ENCODE measurements around the gene SPRN.
A peak's percentile ranks its signal among the peaks of the same experiment; 100 is the strongest.

SPRN gene

GRCh38 chr10:133411523-133412380, 12.7 kb downstream of the SPRN start:
- no peak for DNase-seq (ENCODE audit: low spot score)

DNA sequence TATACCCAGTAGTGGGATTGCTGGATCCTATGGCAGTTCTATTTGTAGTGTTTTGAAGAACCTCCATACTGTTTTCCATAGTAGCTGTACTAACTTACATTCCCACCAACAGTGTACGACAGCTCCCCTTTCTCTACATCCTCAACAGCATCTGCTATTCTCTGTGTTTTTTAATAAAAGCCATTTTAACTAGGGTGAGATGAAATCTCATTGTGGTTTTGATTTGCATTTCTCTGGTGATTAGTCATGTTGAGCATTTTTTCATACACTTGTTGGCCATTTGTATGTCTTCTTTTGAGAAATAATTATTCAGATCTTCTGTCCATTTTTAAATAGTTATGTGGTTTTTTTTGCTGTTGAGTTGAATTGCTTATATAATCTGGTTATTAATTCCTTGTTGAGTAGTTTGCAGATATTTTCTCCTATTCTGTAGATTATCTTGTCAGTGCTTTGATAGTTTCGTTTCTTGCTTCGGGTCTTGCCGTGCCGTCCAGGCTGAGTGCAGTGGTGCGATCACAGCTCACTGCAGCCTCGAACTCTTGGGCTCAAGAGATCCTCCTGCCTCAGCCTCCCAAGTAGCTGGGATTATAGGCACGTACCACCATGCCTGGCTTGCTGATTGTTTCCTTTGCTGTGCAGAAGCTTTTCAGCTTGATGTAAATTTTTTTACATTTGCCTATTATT, 18.4 kb downstream of the SPRN start:
- DNase-seq (ENCODE audit: low spot score), result no peak

- DNase-seq (ENCODE audit: low spot score), result no peak
Measured at GRCh38 chr10:133405272-133405671, 19.2 kb downstream of the SPRN start.

DNA sequence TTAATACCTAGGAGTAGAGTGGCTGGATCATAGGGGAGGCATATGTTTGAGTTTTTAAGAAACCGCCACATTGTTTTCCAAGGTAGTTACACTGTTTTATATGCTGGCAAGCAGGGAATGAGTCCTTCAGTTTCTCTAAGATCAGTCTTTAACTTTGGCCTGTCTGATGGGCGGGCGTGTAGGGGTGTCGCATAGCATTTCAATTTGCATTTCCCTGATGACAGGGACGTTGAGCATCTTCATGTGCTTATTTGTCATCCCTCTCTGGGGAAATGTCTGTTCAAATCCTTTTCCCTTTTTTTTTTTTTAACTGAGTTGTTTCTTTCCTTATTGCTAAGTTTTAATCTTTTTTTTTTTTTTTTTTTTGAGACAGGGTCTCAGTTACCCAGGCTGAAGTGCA, 20.6 kb downstream of the SPRN start:
- no peak for DNase-seq (ENCODE audit: low spot score)

DNA sequence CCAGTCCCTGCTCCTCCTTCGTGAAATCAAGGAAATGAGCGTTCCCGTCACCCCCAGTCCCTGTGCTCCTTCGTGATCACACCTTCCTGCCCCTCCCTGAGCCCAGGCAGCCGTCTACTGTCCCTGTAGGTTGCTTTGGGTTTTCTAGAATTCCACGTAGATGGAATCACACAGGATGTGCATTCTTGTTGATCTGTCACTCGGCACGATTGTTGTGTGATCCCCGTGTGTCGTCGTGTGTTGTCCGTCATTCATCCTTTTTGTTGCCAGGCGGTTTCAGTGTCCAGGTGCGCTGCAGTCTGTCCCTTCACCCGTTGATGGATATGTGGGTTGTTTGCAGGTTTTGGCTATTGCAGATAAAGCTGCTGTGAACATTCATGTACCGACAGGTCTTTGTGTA, 21.1 kb downstream of the SPRN start:
- no peak for DNase-seq (ENCODE audit: low spot score)

DNA sequence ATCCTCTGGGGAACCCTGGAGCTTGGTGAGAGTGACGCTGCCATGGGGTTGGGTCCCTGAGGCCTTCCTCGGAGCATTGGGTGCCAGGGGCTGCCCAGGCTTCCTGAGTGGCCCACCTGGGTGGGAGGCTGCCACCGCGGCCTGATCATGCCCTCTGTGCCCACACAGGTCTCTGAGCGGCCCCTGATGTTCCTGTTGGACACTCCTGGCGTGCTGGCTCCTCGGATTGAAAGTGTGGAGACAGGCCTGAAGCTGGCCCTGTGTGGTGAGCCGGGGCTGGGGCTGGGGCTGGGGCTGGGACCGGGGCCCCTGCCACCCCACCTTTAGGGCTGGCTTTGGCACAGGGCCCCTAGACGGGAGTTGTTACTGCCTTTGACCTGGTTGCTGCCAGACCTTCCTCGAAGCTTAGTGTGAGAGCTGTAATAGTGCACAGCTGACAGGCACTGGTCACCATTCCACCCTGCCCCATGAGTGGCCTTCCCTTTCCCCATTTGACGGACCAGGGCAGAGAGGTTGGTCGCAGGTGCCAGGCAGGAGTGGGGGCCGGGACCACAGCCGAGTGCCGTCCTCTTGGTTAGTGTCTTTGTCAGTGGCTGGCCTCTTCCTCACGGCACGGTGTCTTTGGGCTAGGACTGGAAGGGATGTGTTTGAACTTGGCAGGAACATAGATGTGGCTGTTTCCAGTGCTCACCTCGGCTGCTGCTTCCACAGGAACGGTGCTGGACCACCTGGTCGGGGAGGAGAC, 22.3 kb downstream of the SPRN start:
- DNase-seq (ENCODE audit: low spot score), result no peak

DNA sequence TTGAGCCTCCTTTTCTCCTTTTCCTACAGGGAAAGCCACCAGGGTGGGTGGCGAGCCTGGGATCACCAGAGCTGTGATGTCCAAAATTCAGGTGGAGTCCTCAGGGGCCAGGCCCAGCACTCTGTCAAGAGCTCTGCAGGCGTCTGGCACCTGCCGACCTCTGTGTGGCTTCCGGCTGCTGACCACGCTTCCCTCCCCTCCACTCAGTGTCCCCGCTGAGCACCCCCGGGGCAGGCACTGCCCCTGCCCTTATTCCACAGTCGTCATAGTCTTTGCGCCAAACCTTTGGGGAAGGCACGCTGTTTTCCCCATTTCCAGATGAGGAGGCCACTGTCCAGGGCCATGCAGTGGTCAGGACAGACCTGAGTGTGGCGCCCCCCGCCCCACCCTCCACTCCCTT, 22.9 kb downstream of the SPRN start:
- no peak for DNase-seq (ENCODE audit: low spot score)

DNA sequence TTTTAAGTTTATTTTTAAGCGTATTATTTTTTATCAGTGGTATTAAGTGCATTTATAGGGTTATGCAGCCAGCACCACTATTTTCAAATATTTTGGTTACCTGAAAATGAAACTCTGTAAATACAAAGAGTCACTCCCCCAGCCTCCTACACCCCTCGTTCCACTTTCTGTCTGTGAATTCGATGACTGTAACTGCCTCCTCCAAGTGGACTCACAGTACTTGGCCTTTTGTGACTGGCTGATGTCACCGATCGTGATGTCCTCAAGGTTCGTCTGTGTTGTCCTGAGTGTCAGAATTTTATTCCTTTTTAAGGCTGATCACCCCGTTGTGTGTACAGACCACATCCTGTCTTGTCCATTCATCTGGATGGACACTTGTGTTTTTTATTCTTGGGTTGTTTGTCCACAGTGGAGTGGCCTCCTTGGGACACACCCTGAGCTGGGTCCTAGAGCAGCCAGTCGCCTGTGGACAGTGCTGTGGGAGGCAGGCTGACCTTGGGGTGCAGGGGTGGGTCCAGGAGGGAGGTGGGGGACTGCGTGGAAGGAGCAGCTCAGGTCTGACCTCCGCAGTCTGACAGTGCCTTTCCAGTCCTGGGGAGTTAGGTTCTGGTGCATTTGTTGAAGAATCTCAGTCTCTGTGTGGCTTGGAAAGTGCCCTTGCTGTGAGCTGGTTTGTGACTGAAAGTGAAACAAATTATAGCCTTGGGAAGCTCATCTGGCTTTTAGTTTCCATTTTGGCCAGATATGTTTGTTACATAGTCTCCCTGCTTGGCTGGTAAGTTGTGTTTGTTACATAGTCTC, 23.6 kb downstream of the SPRN start:
- DNase-seq (ENCODE audit: low spot score), result no peak

GRCh38 chr10:133399123-133399601, 25.3 kb downstream of the SPRN start:
- no peak for DNase-seq (ENCODE audit: low spot score)

- no peak for DNase-seq (ENCODE audit: low spot score)
Measured at GRCh38 chr10:133397938-133398337, 26.5 kb downstream of the SPRN start.

- DNase-seq (ENCODE audit: low spot score), result no peak
Measured at GRCh38 chr10:133396035-133396624, 28.3 kb downstream of the SPRN start.

GRCh38 chr10:133394801-133395221, 29.6 kb downstream of the SPRN start:
- DNase-seq (ENCODE audit: low spot score), result no peak

DNA sequence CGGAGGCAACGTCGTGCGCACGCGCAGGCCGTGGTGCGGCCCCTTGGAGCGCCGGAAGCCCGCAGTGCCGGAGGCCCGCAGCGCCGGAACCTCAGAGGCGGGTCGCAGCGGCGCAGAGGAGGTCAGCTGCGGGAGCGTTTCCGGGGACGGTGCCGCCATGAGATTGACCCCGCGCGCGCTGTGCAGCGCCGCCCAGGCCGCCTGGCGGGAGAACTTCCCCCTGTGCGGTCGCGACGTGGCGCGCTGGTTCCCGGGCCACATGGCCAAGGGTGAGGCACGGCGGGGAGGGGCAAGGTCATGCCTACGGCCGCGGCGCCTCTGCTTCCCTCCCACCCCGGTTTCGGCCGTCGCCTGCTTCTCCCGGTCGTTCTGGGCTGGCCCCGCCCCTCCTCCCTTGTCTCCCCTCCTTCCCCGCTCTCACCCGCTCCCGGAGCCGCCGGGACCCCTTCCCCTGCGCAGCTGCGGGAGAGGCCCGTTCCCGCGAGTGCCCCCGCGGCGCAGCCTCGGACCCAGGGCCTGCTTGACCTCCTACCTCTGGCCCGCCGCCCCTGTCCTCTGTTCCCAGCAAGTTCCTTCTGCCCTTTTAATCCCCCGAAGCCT, 30.3 kb downstream of the SPRN start, which contains the start of gene MTG1:
TSS of gene MTG1 (plus strand) at position 94 of the 600 bp plus-strand sequence. CDS start at position 158, 64 bp downstream.
- peak; percentile 93 for DNase-seq (ENCODE audit: low spot score)

- DNase-seq (ENCODE audit: low spot score), result no peak
Measured at GRCh38 chr10:133393401-133394063, 30.9 kb downstream of the SPRN start.

DNA sequence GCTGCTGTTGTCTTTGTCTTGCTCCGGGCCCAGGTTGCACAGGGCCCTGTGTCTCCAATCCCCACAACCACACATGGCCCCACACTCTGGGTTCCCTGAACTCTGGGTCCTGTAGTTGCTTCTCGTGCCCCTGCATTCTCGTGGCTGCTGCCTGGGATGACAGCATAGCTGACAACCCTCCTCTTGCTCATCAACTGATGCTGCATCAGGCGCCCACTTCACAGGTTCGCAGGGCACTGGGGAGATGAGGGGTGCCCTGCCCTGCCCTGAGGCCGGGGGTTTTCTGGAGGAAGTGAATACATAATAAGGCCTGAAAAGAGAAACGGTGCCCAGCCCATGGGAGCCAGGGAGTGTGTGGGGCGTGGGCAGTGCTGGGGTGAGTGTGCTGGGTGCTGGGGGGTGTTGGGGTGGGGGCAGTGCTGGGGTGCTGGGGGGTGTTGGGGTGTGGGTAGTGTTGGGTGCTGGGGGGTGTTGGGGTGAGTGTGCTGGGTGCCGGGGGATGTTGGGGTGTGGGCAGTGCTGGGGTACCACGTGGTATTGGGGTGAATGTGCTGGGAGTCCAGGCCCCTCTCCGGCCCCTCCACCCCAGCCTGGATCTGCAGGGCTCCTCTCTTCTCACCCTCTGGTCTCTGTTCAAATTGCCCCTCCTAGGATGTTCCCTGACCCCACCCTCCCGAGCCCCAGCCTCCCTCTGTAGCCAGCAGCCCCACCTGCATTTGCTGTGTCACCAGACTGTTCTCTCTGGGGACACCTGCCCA, 32.5 kb downstream of the SPRN start:
- DNase-seq (ENCODE audit: low spot score), result no peak

DNA sequence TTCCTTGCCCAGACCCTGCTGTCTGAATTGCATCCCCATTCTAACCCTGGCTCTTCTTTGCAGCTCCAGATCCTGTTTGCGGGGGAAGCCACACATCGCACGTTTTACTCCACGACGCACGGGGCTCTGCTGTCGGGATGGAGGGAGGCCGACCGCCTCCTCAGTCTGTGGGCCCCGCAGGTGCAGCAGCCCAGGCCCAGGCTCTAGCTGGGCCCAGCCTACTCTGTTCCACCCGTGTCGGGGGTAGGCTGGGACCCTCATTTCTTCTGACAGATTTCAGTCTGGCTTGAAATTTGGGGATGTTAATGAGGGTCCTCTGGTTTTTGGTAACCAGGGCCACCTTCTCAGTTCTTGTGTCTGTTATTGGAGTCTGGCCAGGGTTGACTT, 33.2 kb downstream of the SPRN start:
- no peak for DNase-seq (ENCODE audit: low spot score)

GRCh38 chr10:133390597-133391248, 33.7 kb downstream of the SPRN start:
- DNase-seq (ENCODE audit: low spot score), result no peak

DNA sequence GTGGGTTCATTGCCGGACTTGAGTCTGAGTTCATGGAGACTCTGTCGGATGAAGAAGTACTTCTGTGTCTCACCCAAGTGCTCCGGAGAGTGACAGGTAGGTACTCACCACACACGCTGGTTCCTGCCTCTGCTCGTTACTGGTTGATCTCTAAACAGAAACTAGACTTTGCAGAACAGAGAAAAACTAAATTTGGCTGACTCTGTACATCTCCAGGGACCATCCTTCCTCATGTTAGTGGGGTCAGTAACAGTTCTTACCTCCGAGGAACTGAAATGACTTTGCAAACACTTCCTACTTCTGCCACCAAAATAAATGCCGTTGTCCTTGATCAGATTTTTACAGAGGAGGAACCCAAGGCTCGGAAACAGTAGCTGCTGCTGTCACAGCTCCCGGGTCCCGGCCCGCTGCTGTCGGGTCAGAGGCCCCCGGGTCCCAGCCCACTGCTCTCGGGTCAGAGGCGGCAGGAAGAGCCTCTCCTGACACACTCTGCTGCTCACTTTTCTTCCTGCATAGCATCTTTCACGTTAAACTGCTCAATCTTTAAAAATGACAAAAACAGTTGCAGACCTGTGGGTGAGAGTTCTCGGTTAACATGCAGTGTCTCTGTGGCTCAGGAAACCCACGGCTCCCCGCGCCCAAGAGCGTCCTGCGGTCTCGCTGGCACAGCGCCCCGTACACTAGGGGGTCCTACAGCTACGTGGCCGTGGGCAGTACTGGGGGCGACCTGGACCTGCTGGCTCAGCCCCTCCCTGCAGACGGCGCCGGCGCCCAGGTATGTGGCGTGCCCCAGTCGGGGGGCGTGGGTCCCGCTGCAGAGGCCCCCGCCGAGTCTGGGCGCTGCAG, 35.2 kb downstream of the SPRN start:
- DNase-seq (ENCODE audit: low spot score), result no peak
